IPS-NIHi11 (cell line): ENCODE data around the gene REXO1.

Experiments used
- DNase-seq: peaks from one replicate; pipeline ENCODE4 v3.0.0; 2012; ENCODE audit warnings: mixed read lengths, low spot score

REXO1 gene

GRCh38 chr19:1849132-1849474 is 820 bp upstream of the REXO1 start:
- DNase-seq, result no peak

- DNase-seq, result peak; percentile 58
Observed at GRCh38 chr19:1847684-1848398, 442 bp downstream of the REXO1 start.

GRCh38 chr19:1847348-1847683 is 967 bp downstream of the REXO1 start:
- DNase-seq, result no peak

- DNase-seq, result no peak
Observed at GRCh38 chr19:1846517-1847204, 1.6 kb downstream of the REXO1 start.

- DNase-seq, result no peak
Observed at GRCh38 chr19:1845642-1846041, 2.6 kb downstream of the REXO1 start.

- DNase-seq, result no peak
Observed at GRCh38 chr19:1845125-1845515, 3.2 kb downstream of the REXO1 start.

- no peak for DNase-seq
Observed at GRCh38 chr19:1844513-1845124, 3.7 kb downstream of the REXO1 start.

GRCh38 chr19:1843646-1844394 is 4.5 kb downstream of the REXO1 start:
- DNase-seq, result no peak

GRCh38 chr19:1843116-1843515 is 5.2 kb downstream of the REXO1 start:
- DNase-seq, result no peak

- DNase-seq, result no peak
Observed at GRCh38 chr19:1841209-1841924, 6.9 kb downstream of the REXO1 start.

GRCh38 chr19:1840541-1841115 is 7.7 kb downstream of the REXO1 start:
- DNase-seq, result no peak

- DNase-seq, result no peak
Observed at GRCh38 chr19:1839658-1840540, 8.4 kb downstream of the REXO1 start.

GRCh38 chr19:1837625-1838105 is 10.6 kb downstream of the REXO1 start:
- peak; percentile 98 for DNase-seq

- DNase-seq, result no peak
Observed at GRCh38 chr19:1837222-1837565, 11.1 kb downstream of the REXO1 start.

- no peak for DNase-seq
Observed at GRCh38 chr19:1836458-1837221, 11.6 kb downstream of the REXO1 start.

- no peak for DNase-seq
Observed at GRCh38 chr19:1833540-1833939, 14.7 kb downstream of the REXO1 start.

GRCh38 chr19:1832046-1832663 is 16.1 kb downstream of the REXO1 start:
- DNase-seq, result no peak

- no peak for DNase-seq
Observed at GRCh38 chr19:1830978-1831377, 17.3 kb downstream of the REXO1 start.

GRCh38 chr19:1830568-1830967 is 17.7 kb downstream of the REXO1 start:
- DNase-seq, result no peak

- no peak for DNase-seq
Observed at GRCh38 chr19:1829958-1830357, 18.3 kb downstream of the REXO1 start.
